ENCODE data around the gene CHD9.
A peak's percentile ranks its signal among the peaks of the same experiment; 100 is the strongest.

CHD9 gene

GRCh38 chr16:53291757-53292392, 237.1 kb downstream of the CHD9 start:
- H3K36me3 ChIP-seq (ENCODE audit: control insufficient read depth in 4 of 4, insufficient read depth in 4 of 4, low read length in 3 of 4) = peaks cover 25 to 91% (median 66%) of the 10 kb centered on the region in 4 experiments
- peak overlapping the region in 1 of 2 experiments; percentile 20 for H3K27ac ChIP-seq (ENCODE audit: insufficient read depth in 1 of 2, low read depth in 1 of 2, low read length in 2 of 2, poor library complexity in 1 of 2, severe bottlenecking in 2 of 2)
- POLR2A ChIA-PET = no interaction called here
- no peaks in the 10 kb centered on the region for H3K9me3 ChIP-seq (ENCODE audit: control extremely low read depth in 1 of 5, control insufficient read depth in 4 of 5, insufficient read depth in 2 of 5, low read depth in 1 of 5, low read length in 4 of 5)
- CTCF ChIA-PET = interaction anchor here (0.9 to 2.6 kb wide), 6 partner anchors 9 to 32 kb away, joined by 3 to 8 read pairs (median 3); no protein-coding TSS in a partner anchor
- H3K4me1 ChIP-seq (ENCODE audit: control extremely low read depth in 1 of 4, control insufficient read depth in 4 of 4, insufficient read depth in 4 of 4, low read length in 3 of 4) = no peaks in the 10 kb centered on the region
- no peak overlapping the region for H3K4me3 ChIP-seq (ENCODE audit: control insufficient read depth in 1 of 7, extremely low read depth in 1 of 7, insufficient read depth in 4 of 7, low read depth in 2 of 7, low read length in 6 of 7)
- WGBS (ENCODE audit: insufficient coverage) = no CpG with 5 or more reads among the region's 2 CpGs
- no peaks in the 10 kb centered on the region for H3K27me3 ChIP-seq (replicated peaks in 2 of 5; ENCODE audit: control insufficient read depth in 4 of 5, insufficient read depth in 5 of 5, low read length in 4 of 5)
- no peak for DNase-seq

GRCh38 chr16:53297477-53297876, 242.7 kb downstream of the CHD9 start:
- Histone ChIP-seq H3K36me3 (ENCODE audit: control insufficient read depth in 4 of 4, insufficient read depth in 4 of 4, low read length in 3 of 4) (peaks cover 22 to 87% (median 51%) of the 10 kb centered on the region in 4 experiments), H3K4me1 (ENCODE audit: control extremely low read depth in 1 of 4, control insufficient read depth in 4 of 4, insufficient read depth in 4 of 4, low read length in 3 of 4) (no peaks in the 10 kb centered on the region), H3K4me3 (ENCODE audit: control insufficient read depth in 1 of 7, extremely low read depth in 1 of 7, insufficient read depth in 4 of 7, low read depth in 2 of 7, low read length in 6 of 7) (no peak overlapping the region), H3K27me3 (replicated peaks in 2 of 5; ENCODE audit: control insufficient read depth in 4 of 5, insufficient read depth in 5 of 5, low read length in 4 of 5) (no peaks in the 10 kb centered on the region), H3K27ac (ENCODE audit: insufficient read depth in 1 of 2, low read depth in 1 of 2, low read length in 2 of 2, poor library complexity in 1 of 2, severe bottlenecking in 2 of 2) (no peak overlapping the region), H3K9me3 (ENCODE audit: control extremely low read depth in 1 of 5, control insufficient read depth in 4 of 5, insufficient read depth in 2 of 5, low read depth in 1 of 5, low read length in 4 of 5) (no peaks in the 10 kb centered on the region)
- ChIA-PET CTCF (no interaction called here), POLR2A (no interaction called here)
- no peak for DNase-seq

GRCh38 chr16:53304334-53304733, 249.5 kb downstream of the CHD9 start:
- Histone ChIP-seq H3K36me3 (ENCODE audit: control insufficient read depth in 4 of 4, insufficient read depth in 4 of 4, low read length in 3 of 4) (peaks cover 20 to 84% (median 55%) of the 10 kb centered on the region in 4 experiments), H3K27me3 (replicated peaks in 2 of 5; ENCODE audit: control insufficient read depth in 4 of 5, insufficient read depth in 5 of 5, low read length in 4 of 5) (no peaks in the 10 kb centered on the region), H3K4me3 (ENCODE audit: control insufficient read depth in 1 of 7, extremely low read depth in 1 of 7, insufficient read depth in 4 of 7, low read depth in 2 of 7, low read length in 6 of 7) (no peak overlapping the region), H3K27ac (ENCODE audit: insufficient read depth in 1 of 2, low read depth in 1 of 2, low read length in 2 of 2, poor library complexity in 1 of 2, severe bottlenecking in 2 of 2) (no peak overlapping the region), H3K4me1 (ENCODE audit: control extremely low read depth in 1 of 4, control insufficient read depth in 4 of 4, insufficient read depth in 4 of 4, low read length in 3 of 4) (no peaks in the 10 kb centered on the region), H3K9me3 (ENCODE audit: control extremely low read depth in 1 of 5, control insufficient read depth in 4 of 5, insufficient read depth in 2 of 5, low read depth in 1 of 5, low read length in 4 of 5) (no peaks in the 10 kb centered on the region)
- DNase-seq = no peak
- POLR2A ChIA-PET = interaction anchor here (0.6 kb wide), 1 partner anchor 108 kb away, joined by 5 read pairs; no protein-coding TSS in a partner anchor
- CTCF ChIA-PET = interaction anchor here (2.5 kb wide), 1 partner anchor 13 kb away, joined by 8 read pairs; no protein-coding TSS in a partner anchor
- no CpG with 5 or more reads among the region's 2 CpGs for WGBS (ENCODE audit: insufficient coverage)

GRCh38 chr16:53305743-53306142, 251.0 kb downstream of the CHD9 start:
- peaks cover 26 to 81% (median 53%) of the 10 kb centered on the region in 4 experiments for H3K36me3 ChIP-seq (ENCODE audit: control insufficient read depth in 4 of 4, insufficient read depth in 4 of 4, low read length in 3 of 4)
- POLR2A ChIA-PET = no interaction called here
- no peaks in the 10 kb centered on the region for H3K9me3 ChIP-seq (ENCODE audit: control extremely low read depth in 1 of 5, control insufficient read depth in 4 of 5, insufficient read depth in 2 of 5, low read depth in 1 of 5, low read length in 4 of 5)
- no peak for DNase-seq
- no peaks in the 10 kb centered on the region for H3K4me1 ChIP-seq (ENCODE audit: control extremely low read depth in 1 of 4, control insufficient read depth in 4 of 4, insufficient read depth in 4 of 4, low read length in 3 of 4)
- H3K27me3 ChIP-seq (replicated peaks in 2 of 5; ENCODE audit: control insufficient read depth in 4 of 5, insufficient read depth in 5 of 5, low read length in 4 of 5) = no peaks in the 10 kb centered on the region
- no peak overlapping the region for H3K4me3 ChIP-seq (ENCODE audit: control insufficient read depth in 1 of 7, extremely low read depth in 1 of 7, insufficient read depth in 4 of 7, low read depth in 2 of 7, low read length in 6 of 7)
- no CpG with 5 or more reads among the region's 3 CpGs for WGBS (ENCODE audit: insufficient coverage)
- no peak overlapping the region for H3K27ac ChIP-seq (ENCODE audit: insufficient read depth in 1 of 2, low read depth in 1 of 2, low read length in 2 of 2, poor library complexity in 1 of 2, severe bottlenecking in 2 of 2)
- CTCF ChIA-PET = no interaction called here

- 100% methylated on average over 1 of the region's 3 CpGs for WGBS (ENCODE audit: insufficient coverage)
- Histone ChIP-seq H3K4me1 (ENCODE audit: control extremely low read depth in 1 of 4, control insufficient read depth in 4 of 4, insufficient read depth in 4 of 4, low read length in 3 of 4) (no peaks in the 10 kb centered on the region), H3K36me3 (ENCODE audit: control insufficient read depth in 4 of 4, insufficient read depth in 4 of 4, low read length in 3 of 4) (peaks cover 31 to 82% (median 50%) of the 10 kb centered on the region in 4 experiments), H3K27ac (ENCODE audit: insufficient read depth in 1 of 2, low read depth in 1 of 2, low read length in 2 of 2, poor library complexity in 1 of 2, severe bottlenecking in 2 of 2) (no peak overlapping the region), H3K9me3 (ENCODE audit: control extremely low read depth in 1 of 5, control insufficient read depth in 4 of 5, insufficient read depth in 2 of 5, low read depth in 1 of 5, low read length in 4 of 5) (no peaks in the 10 kb centered on the region), H3K4me3 (ENCODE audit: control insufficient read depth in 1 of 7, extremely low read depth in 1 of 7, insufficient read depth in 4 of 7, low read depth in 2 of 7, low read length in 6 of 7) (no peak overlapping the region), H3K27me3 (replicated peaks in 2 of 5; ENCODE audit: control insufficient read depth in 4 of 5, insufficient read depth in 5 of 5, low read length in 4 of 5) (no peaks in the 10 kb centered on the region)
- ChIA-PET CTCF (interaction anchor here (1.4 kb wide), 1 partner anchor 10 kb away, joined by 4 read pairs; no protein-coding TSS in a partner anchor), POLR2A (no interaction called here)
- no peak for DNase-seq
Observed at GRCh38 chr16:53309457-53309856, 254.7 kb downstream of the CHD9 start.

- no peaks in the 10 kb centered on the region for H3K27me3 ChIP-seq (replicated peaks in 2 of 5; ENCODE audit: control insufficient read depth in 4 of 5, insufficient read depth in 5 of 5, low read length in 4 of 5)
- no peak overlapping the region for H3K4me3 ChIP-seq (ENCODE audit: control insufficient read depth in 1 of 7, extremely low read depth in 1 of 7, insufficient read depth in 4 of 7, low read depth in 2 of 7, low read length in 6 of 7)
- H3K36me3 ChIP-seq (ENCODE audit: control insufficient read depth in 4 of 4, insufficient read depth in 4 of 4, low read length in 3 of 4) = peaks cover 27 to 83% (median 53%) of the 10 kb centered on the region in 4 experiments
- H3K9me3 ChIP-seq (ENCODE audit: control extremely low read depth in 1 of 5, control insufficient read depth in 4 of 5, insufficient read depth in 2 of 5, low read depth in 1 of 5, low read length in 4 of 5) = no peaks in the 10 kb centered on the region
- no peak for DNase-seq
- ChIA-PET CTCF (no interaction called here), POLR2A (no interaction called here)
- no peaks in the 10 kb centered on the region for H3K4me1 ChIP-seq (ENCODE audit: control extremely low read depth in 1 of 4, control insufficient read depth in 4 of 4, insufficient read depth in 4 of 4, low read length in 3 of 4)
- H3K27ac ChIP-seq (ENCODE audit: insufficient read depth in 1 of 2, low read depth in 1 of 2, low read length in 2 of 2, poor library complexity in 1 of 2, severe bottlenecking in 2 of 2) = no peak overlapping the region
- no CpG with 5 or more reads among the region's 2 CpGs for WGBS (ENCODE audit: insufficient coverage)
Observed at GRCh38 chr16:53320992-53321391, 266.2 kb downstream of the CHD9 start.

GRCh38 chr16:53323924-53324323, 269.1 kb downstream of the CHD9 start:
- Histone ChIP-seq H3K27me3 (replicated peaks in 2 of 5; ENCODE audit: control insufficient read depth in 4 of 5, insufficient read depth in 5 of 5, low read length in 4 of 5) (no peaks in the 10 kb centered on the region), H3K9me3 (ENCODE audit: control extremely low read depth in 1 of 5, control insufficient read depth in 4 of 5, insufficient read depth in 2 of 5, low read depth in 1 of 5, low read length in 4 of 5) (no peaks in the 10 kb centered on the region), H3K36me3 (ENCODE audit: control insufficient read depth in 4 of 4, insufficient read depth in 4 of 4, low read length in 3 of 4) (peaks cover 18 to 63% (median 35%) of the 10 kb centered on the region in 4 experiments), H3K27ac (ENCODE audit: insufficient read depth in 1 of 2, low read depth in 1 of 2, low read length in 2 of 2, poor library complexity in 1 of 2, severe bottlenecking in 2 of 2) (no peak overlapping the region), H3K4me3 (ENCODE audit: control insufficient read depth in 1 of 7, extremely low read depth in 1 of 7, insufficient read depth in 4 of 7, low read depth in 2 of 7, low read length in 6 of 7) (no peak overlapping the region), H3K4me1 (ENCODE audit: control extremely low read depth in 1 of 4, control insufficient read depth in 4 of 4, insufficient read depth in 4 of 4, low read length in 3 of 4) (no peaks in the 10 kb centered on the region)
- 100% methylated on average over 3 of the region's 5 CpGs for WGBS (ENCODE audit: insufficient coverage)
- POLR2A ChIA-PET = no interaction called here
- CTCF ChIA-PET = no interaction called here
- no peak for DNase-seq

All from common myeloid progenitor, CD34-positive (primary cell).